Ureter (tissue), 1 donor: ENCODE data around the gene TFB1M. TPM values are rescaled to one million over a fixed set of nuclear protein-coding genes. Genes with fewer than 3 reads are reported as not detected.
"Not testable (repeated sequence)": the region's sequence is repeated elsewhere in the genome, so short reads cannot be mapped to it uniquely, and the experiment has no call there.

ENCODE experiments used
- DNase-seq: peaks from one replicate; pipeline ENCODE4 v3.0.0-alpha.2; 2020; ENCODE audit warnings: low spot score
- total RNA-seq: library from RNA; stranded (reverse); gene quantifications from one replicate; pipeline ENCODE4 v1.2.4, GENCODE V29; 2023
- donor health status: DM: yes; HTN: yes; CAD: no.

TFB1M gene
- total RNA-seq, 1 donor from 2014 or later = 36.7 TPM

DNA sequence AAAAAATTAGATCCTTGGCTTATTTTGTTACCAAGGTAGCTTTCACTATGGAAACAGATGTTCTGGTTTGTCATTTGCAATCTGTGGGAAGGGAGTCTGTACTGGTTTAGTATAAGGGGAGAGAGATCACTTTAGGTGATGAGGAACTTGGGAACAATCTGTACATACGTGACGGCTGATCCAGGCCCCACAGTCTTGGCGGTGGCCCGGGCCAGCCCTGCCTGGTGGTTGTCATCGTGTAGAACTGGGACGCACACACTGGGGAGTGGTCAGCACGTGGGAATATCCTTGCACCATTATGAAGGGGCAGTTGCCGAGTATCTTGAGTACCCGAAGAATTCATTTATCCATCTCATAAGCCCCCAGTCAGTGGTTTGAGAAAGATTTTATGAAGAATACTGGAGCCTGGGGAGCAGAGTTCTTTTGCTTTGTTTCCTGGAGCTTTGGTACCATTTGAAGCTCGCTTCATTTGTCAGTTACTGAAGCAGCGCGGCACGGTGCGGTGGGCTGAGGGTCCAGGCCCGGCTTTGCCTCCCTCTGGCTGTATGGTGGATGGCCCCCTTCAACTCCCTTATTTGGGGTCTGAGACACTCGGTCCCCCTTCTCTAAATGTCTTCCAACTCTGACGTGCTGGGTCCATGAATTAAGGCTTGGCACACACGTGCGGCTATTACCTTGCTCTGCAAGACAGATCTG lies 73.2 kb downstream of the TFB1M start:
- DNase-seq = no peak

DNA sequence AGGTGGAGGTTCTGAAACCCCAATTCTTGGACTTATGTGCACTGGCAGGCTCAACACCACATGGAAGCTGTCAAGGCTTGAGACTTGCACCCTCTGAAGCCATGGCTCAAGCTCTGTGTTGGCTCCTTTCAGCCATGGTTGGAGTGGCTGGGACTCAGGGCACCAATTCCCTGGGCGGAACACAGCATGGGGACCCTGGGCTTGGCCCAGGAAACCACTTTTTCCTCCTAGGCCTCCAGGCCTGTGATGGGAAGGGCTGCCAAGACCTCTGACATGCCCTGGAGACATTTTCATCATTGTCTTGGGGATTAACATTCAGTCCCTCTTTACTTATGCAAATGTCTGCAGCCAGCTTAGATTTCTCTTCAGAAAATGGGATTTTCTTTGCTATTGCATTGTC lies 76.7 kb downstream of the TFB1M start:
- no peak for DNase-seq

- DNase-seq = no peak
Observed at GRCh38 chr6:155235087-155235486, 79.2 kb downstream of the TFB1M start.

- DNase-seq = no peak
Observed at GRCh38 chr6:155234687-155235086, 79.6 kb downstream of the TFB1M start.

DNA sequence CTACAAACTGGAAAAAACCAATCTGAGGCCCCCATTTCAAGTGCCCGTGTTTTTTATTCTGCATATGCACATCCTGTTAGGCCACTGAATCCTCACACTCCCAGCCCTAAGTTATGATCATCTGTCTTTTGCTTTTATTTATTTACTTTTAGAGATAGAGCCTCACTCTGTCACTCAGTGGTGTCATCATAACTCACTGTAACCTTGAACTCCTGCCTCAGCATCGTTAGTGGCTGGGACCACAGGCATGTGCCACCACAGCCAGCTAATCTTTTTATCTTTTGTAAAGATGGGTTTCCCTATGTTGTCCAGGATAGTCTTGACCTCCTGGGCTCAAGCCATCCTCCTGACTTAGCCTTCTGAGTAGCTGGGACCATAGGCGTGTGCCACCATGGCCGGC lies 80.1 kb downstream of the TFB1M start:
- no peak for DNase-seq

DNA sequence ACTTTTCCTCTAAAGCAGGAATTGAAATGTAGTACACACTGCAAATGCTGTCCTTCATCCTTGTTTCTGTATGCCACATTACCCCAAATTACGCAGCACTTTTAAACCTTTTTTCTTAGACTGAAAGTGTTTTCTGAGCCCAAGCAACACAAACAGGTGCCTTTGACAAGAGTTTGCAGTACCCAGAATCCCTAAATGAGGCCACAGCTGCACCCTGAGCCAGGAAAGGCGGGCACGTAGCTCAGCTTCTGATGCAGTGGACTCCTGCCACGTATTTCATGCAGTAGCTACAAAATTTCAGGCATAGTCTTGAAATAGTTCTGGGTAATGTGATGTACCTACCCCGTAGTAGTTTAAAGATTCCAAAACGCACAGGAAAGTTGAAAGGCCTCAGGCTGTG lies 81.4 kb downstream of the TFB1M start:
- no peak for DNase-seq

DNA sequence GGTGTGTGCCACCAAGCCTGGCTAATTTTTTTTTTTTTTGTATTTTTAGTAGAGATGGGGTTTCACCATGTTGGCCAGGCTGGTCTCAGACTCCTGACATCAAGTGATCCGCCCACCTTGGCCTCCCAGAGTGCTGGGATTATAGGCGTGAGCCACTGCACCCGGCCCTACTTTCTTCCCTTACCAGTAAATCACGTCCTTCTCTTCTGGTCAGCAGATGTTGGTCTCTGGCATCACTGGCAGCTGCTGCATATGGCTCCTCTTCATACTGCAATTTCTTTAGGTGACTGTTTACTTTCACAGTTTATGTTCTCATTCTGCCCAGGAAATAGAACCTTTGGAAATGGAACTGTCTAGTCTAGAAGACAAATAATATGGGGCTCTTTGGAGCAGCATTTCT lies 83.3 kb downstream of the TFB1M start:
- DNase-seq = not testable (repeated sequence)

DNA sequence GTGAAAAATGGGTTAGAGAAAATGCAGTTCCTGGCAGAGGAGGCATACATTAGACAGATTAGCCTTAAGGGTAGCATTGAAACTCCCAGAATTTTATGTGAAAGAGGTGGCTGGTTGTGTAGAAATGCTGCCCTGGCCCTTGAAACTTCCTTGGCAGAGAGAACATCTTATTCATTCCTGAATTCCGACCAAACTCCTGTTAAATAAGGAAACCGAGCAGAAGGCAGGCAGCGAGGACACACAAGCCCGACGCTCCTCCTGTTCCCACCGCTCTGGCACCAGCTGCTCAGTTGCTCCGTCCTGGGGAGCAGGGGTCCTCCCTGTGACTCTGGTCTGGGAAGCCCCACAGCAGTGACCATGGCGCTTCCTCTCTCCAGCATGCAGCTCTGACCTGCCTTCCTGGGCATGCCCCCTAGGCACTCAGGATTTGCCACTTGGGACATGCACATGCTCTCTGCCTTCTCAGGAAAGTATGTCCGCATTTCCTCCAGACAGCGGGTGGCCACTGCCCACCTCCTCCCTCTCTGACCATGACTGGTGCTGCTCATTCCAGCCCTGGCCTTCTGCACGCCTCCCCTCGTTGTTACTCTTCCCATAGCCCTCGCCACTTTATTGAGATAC lies 85.6 kb downstream of the TFB1M start:
- DNase-seq = no peak

DNA sequence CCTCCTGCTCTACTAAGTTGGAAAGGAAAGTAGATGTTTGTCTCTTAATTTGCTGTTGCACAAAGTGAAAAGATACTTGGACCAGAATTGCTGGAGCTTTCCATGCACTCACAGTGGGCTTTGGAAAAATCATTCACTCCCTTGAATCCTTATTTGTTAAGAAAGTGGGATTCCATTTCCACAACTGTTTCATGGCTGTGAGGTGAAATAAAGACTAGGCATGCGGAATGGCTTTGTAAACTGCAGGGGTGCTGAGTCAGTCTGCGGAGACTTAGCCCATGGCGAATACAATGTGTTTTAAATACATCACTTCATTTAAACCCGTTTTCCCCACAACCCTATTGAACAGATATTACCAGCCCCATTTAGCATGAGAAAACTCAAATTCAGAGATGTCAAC lies 87.2 kb downstream of the TFB1M start:
- no peak for DNase-seq

- DNase-seq = no peak
Observed at GRCh38 chr6:155224618-155225017, 89.7 kb downstream of the TFB1M start.

- DNase-seq = no peak
Observed at GRCh38 chr6:155223646-155224451, 90.4 kb downstream of the TFB1M start.

DNA sequence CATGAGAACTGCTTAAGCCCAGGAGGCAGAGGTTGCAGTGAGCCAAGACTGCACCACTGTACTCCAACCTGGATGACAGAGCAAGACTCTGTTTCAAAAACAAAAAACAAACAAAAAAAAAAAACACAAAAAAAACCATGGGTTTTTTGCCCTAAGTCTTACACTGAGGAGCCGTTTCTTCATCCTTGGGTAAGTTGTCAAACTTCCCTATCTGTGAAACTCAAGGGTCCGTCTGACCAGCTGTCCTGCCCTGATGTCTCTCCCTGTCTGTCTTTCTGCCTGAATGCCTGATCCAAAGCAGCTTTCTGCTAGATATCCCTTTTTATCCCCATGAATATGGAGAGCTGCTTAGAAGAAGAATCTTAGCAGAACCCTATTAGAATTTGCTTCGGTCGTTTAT lies 91.8 kb downstream of the TFB1M start:
- no peak for DNase-seq

GRCh38 chr6:155221086-155221485 lies 93.2 kb downstream of the TFB1M start:
- no peak for DNase-seq

DNA sequence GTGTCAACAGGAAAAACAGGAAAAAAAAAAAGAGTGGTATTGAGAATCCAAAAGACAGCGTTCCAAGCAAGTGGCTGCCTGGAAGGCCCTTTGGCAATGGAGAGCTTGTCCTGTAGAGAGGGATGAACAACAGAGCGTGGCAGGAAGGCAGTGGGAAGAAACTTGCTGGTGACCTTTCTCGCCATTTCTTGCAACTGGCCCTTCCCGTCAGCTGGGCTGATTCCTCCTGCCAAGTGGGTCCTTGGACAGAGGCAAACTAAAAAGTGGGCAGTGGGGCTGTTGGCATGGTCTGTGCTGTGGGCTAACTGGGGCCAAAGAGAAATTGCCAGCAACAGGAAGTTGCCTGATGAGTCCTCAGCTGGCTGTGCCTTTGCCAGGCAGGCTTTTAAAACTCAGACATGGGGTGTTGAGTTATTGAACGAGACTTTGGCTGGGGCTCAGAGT lies 94.4 kb downstream of the TFB1M start:
- no peak for DNase-seq

DNA sequence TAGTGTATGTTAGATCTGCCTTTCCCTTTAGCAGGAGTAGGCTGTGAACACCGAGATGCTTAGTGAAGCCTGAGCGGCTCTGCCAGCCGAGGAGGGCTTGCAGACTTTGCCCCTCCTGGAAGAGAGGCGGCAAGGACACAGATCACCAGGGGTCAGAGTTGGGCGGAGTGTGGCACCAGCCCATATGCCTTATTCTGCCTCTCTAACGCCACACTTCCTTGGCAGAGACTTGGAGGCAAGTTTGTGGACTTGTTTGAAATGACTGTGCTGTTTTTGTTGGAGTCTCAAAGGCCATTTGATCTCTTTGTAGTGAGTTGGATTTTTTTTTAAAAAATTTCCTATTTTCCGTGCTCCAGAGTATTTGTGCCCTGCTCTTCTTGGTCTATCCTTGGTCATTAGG lies 95.0 kb downstream of the TFB1M start:
- DNase-seq = no peak

DNA sequence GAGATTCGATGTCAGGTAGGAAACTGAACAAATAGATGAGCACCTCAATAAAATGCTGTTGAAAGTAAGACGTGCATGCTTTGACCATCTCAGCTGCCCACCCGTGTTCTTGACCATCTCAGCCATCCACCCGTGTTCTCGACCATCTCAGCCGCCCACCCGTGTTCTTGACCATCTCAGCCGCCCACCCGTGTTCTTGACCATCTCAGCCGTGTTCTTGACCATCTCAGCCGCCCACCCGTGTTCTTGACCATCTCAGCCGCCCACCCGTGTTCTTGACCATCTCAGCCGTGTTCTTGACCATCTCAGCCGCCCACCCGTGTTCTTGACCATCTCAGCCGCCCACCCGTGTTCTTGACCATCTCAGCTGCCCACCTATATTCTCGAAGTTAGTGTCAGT lies 95.6 kb downstream of the TFB1M start:
- DNase-seq = not testable (repeated sequence)

DNA sequence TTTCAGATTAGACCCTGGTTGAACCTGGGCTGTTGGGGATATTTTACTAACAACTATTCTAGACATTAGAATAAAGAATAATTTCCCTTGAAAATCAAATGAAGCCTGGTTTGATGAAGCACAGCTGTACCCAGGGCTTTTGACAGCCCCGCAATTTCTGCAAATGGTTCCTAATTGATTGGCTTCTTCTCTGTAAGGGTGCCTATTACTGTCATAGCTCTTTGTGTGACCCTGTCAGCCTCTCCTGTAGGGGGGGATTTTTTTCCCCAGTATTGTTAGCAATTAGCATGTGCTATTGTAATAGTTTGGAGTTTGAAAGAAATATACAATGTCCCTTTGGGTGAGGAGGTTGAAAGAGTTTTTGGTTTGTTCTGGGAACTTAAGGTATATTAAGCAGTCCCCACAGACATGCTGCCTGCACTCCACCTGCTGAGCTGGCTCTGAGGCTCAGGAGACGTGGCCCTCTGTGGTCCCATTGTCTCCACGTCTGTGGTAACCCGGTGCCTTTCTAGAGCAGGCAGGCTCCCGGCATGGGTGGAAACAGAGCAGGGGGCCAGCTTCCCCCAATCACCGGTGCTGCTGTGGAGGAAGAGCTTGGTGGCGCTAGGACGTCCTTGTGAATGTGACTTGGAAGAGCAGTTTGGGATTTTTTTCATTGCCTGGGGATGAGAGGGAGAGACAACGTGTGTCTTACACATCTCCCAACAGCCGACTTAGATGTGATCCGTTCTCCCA lies 97.8 kb downstream of the TFB1M start:
- DNase-seq = no peak

- DNase-seq = no peak
Observed at GRCh38 chr6:155215906-155216305, 98.4 kb downstream of the TFB1M start.

GRCh38 chr6:155213611-155214372 lies 100.5 kb downstream of the TFB1M start:
- DNase-seq = no peak

- DNase-seq = no peak
Observed at GRCh38 chr6:155212616-155213380, 101.5 kb downstream of the TFB1M start.

GRCh38 chr6:155212106-155212505 lies 102.2 kb downstream of the TFB1M start:
- DNase-seq = no peak
